ENCODE measurements around the gene H1-8.

DNA sequence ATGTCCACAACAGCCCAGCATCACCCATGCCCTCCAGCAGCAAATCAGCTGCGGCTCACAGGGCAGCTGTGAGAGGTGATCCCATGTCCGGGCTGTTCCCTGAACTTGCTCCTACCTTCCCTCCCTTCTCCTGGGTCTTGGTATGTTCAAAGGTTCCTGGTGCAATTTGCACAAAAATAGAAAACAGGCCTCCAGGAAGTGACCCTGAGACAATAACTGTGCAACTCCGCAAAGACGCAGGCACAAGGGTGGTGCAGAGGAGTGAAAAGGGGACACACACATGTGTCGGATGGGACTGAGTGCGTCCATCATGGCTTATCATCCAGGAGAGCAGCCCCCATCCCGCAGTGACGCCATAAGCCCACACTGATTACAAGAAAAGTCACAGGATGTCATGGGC is 47.2 kb downstream of the H1-8 start:
- TF ChIP-seq, protein P1, sequence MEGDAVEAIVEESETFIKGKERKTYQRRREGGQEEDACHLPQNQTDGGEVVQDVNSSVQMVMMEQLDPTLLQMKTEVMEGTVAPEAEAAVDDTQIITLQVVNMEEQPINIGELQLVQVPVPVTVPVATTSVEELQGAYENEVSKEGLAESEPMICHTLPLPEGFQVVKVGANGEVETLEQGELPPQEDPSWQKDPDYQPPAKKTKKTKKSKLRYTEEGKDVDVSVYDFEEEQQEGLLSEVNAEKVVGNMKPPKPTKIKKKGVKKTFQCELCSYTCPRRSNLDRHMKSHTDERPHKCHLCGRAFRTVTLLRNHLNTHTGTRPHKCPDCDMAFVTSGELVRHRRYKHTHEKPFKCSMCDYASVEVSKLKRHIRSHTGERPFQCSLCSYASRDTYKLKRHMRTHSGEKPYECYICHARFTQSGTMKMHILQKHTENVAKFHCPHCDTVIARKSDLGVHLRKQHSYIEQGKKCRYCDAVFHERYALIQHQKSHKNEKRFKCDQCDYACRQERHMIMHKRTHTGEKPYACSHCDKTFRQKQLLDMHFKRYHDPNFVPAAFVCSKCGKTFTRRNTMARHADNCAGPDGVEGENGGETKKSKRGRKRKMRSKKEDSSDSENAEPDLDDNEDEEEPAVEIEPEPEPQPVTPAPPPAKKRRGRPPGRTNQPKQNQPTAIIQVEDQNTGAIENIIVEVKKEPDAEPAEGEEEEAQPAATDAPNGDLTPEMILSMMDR (IDR thresholded peaks at IDR 0.05 in 2 of 3, conservative IDR thresholded peaks at IDR 0.05 in 1 of 3; ENCODE audit: borderline replicate concordance in 1 of 3, insufficient read depth in 1 of 3, low read depth in 2 of 3, low read length in 2 of 3), result no peak
- no peak for TF ChIP-seq SP1 (IDR thresholded peaks at IDR 0.05; ENCODE audit: low read depth)
- no peak for TF ChIP-seq CEBPB (IDR thresholded peaks at IDR 0.05; ENCODE audit: low read depth)
- no peak for TF ChIP-seq YY1 (IDR thresholded peaks at IDR 0.05; ENCODE audit: extremely low read depth, insufficient replicate concordance, low read depth, low read length)
- TF ChIP-seq, protein P2, sequence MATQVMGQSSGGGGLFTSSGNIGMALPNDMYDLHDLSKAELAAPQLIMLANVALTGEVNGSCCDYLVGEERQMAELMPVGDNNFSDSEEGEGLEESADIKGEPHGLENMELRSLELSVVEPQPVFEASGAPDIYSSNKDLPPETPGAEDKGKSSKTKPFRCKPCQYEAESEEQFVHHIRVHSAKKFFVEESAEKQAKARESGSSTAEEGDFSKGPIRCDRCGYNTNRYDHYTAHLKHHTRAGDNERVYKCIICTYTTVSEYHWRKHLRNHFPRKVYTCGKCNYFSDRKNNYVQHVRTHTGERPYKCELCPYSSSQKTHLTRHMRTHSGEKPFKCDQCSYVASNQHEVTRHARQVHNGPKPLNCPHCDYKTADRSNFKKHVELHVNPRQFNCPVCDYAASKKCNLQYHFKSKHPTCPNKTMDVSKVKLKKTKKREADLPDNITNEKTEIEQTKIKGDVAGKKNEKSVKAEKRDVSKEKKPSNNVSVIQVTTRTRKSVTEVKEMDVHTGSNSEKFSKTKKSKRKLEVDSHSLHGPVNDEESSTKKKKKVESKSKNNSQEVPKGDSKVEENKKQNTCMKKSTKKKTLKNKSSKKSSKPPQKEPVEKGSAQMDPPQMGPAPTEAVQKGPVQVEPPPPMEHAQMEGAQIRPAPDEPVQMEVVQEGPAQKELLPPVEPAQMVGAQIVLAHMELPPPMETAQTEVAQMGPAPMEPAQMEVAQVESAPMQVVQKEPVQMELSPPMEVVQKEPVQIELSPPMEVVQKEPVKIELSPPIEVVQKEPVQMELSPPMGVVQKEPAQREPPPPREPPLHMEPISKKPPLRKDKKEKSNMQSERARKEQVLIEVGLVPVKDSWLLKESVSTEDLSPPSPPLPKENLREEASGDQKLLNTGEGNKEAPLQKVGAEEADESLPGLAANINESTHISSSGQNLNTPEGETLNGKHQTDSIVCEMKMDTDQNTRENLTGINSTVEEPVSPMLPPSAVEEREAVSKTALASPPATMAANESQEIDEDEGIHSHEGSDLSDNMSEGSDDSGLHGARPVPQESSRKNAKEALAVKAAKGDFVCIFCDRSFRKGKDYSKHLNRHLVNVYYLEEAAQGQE (IDR thresholded peaks at IDR 0.05; ENCODE audit: low read depth), result no peak
- no peak for TF ChIP-seq ZNF274 (IDR thresholded peaks at IDR 0.05; ENCODE audit: low read depth, low read length)
- TF ChIP-seq FOSL1 (IDR thresholded peaks at IDR 0.05; ENCODE audit: low read depth), result no peak
- TF ChIP-seq POLR2A (IDR thresholded peaks at IDR 0.05; ENCODE audit: borderline replicate concordance, extremely low read depth, insufficient read depth, insufficient read length), result no peak
- TF ChIP-seq EZH2 (IDR thresholded peaks at IDR 0.05), result no peak
- no peak for TF ChIP-seq TCF7L2 (IDR thresholded peaks at IDR 0.05; ENCODE audit: borderline replicate concordance, extremely low read depth, insufficient read depth, insufficient read length)
- no peak for TF ChIP-seq RAD21 (IDR thresholded peaks at IDR 0.05; ENCODE audit: low read depth)
- no peak for TF ChIP-seq POLR2AphosphoS5 (IDR thresholded peaks at IDR 0.05; ENCODE audit: low read depth, low read length)
- TF ChIP-seq ELF1 (IDR thresholded peaks at IDR 0.05; ENCODE audit: borderline replicate concordance, low read depth), result no peak
